ENCODE data around the gene ATR. TPM values are rescaled to one million over a fixed set of nuclear protein-coding genes. Genes with fewer than 3 reads are reported as not detected.

The ATR gene
- total RNA-seq, 4 donors from 2014 or later = 9.5 to 16.6 (median 13.3) TPM

GRCh38 chr3:142436951-142437585 lies 141.5 kb downstream of the ATR start:
- no peak overlapping the region for H3K4me3 ChIP-seq
- no peaks in the 10 kb centered on the region for H3K9me3 ChIP-seq
- no peak for TF ChIP-seq POLR2AphosphoS5 (IDR thresholded peaks at IDR 0.05)
- no peak for TF ChIP-seq EP300 (IDR thresholded peaks at IDR 0.05)
- no peak for TF ChIP-seq CTCF (IDR thresholded peaks at IDR 0.05)
- TF ChIP-seq POLR2A (IDR thresholded peaks at IDR 0.05; ENCODE audit: low read depth) = no peak
- DNase-seq (ENCODE audit: extremely low spot score) = no peak
- H3K27ac ChIP-seq (replicated peaks in 1 of 4) = no peak overlapping the region
- H3K4me1 ChIP-seq = peaks cover 0 to 20% (median 4%) of the 10 kb centered on the region in 4 donors
- no peaks in the 10 kb centered on the region for H3K27me3 ChIP-seq
- H3K36me3 ChIP-seq = peaks cover 0 to 16% (median 10%) of the 10 kb centered on the region in 4 donors
- intact Hi-C loops (cut with DNase I) = no loop called here

- DNase-seq (ENCODE audit: extremely low spot score) = no peak
- 73% methylated on average over 4 of the region's 4 CpGs for WGBS
- H3K36me3 ChIP-seq = peaks cover 0 to 37% (median 30%) of the 10 kb centered on the region in 4 donors
- no peaks in the 10 kb centered on the region for H3K27me3 ChIP-seq
- H3K9me3 ChIP-seq = no peaks in the 10 kb centered on the region
- H3K4me3 ChIP-seq = no peak overlapping the region
- TF ChIP-seq POLR2AphosphoS5 (IDR thresholded peaks at IDR 0.05) (no peak), EP300 (IDR thresholded peaks at IDR 0.05) (no peak), CTCF (IDR thresholded peaks at IDR 0.05) (no peak), POLR2A (IDR thresholded peaks at IDR 0.05; ENCODE audit: low read depth) (no peak)
- intact Hi-C loops (cut with DNase I) = no loop called here
- no peak overlapping the region for H3K27ac ChIP-seq (replicated peaks in 1 of 4)
- H3K4me1 ChIP-seq = peaks cover 0 to 20% (median 0%) of the 10 kb centered on the region in 4 donors
Measured at GRCh38 chr3:142434503-142434902, 144.0 kb downstream of the ATR start.

GRCh38 chr3:142433110-142433509 lies 145.4 kb downstream of the ATR start:
- Histone ChIP-seq H3K27me3 (no peaks in the 10 kb centered on the region), H3K36me3 (peaks cover under 1 to 51% (median 36%) of the 10 kb centered on the region in 4 donors), H3K9me3 (no peaks in the 10 kb centered on the region), H3K27ac (replicated peaks in 1 of 4) (no peak overlapping the region), H3K4me3 (no peak overlapping the region), H3K4me1 (peaks cover 0 to 20% (median 0%) of the 10 kb centered on the region in 4 donors)
- no peak for DNase-seq (ENCODE audit: extremely low spot score)
- TF ChIP-seq POLR2A (IDR thresholded peaks at IDR 0.05; ENCODE audit: low read depth) = no peak
- TF ChIP-seq EP300 (IDR thresholded peaks at IDR 0.05) = no peak
- no peak for TF ChIP-seq POLR2AphosphoS5 (IDR thresholded peaks at IDR 0.05)
- no peak for TF ChIP-seq CTCF (IDR thresholded peaks at IDR 0.05)
- 80% methylated on average over 2 of the region's 2 CpGs for WGBS
- intact Hi-C loops (cut with DNase I) = no loop called here

GRCh38 chr3:142429582-142429981 lies 149.0 kb downstream of the ATR start:
- peaks cover 4 to 61% (median 35%) of the 10 kb centered on the region in 4 donors for H3K36me3 ChIP-seq
- H3K9me3 ChIP-seq = no peaks in the 10 kb centered on the region
- H3K4me1 ChIP-seq = peaks cover 0 to 14% (median 0%) of the 10 kb centered on the region in 4 donors
- no peak overlapping the region for H3K4me3 ChIP-seq
- TF ChIP-seq POLR2A (IDR thresholded peaks at IDR 0.05; ENCODE audit: low read depth) (no peak), EP300 (IDR thresholded peaks at IDR 0.05) (no peak), CTCF (IDR thresholded peaks at IDR 0.05) (no peak)
- no peak overlapping the region for H3K27ac ChIP-seq (replicated peaks in 1 of 4)
- H3K27me3 ChIP-seq = no peaks in the 10 kb centered on the region
- intact Hi-C loops (cut with DNase I) = no loop called here
- no peak for DNase-seq (ENCODE audit: extremely low spot score)

- H3K27me3 ChIP-seq = no peaks in the 10 kb centered on the region
- no peak overlapping the region for H3K4me3 ChIP-seq
- intact Hi-C loops (cut with DNase I) = no loop called here
- DNase-seq (ENCODE audit: extremely low spot score) = no peak
- H3K4me1 ChIP-seq = no peaks in the 10 kb centered on the region
- WGBS = 93% methylated on average over 1 of the region's 1 CpG
- peaks cover 14 to 82% (median 40%) of the 10 kb centered on the region in 4 donors for H3K36me3 ChIP-seq
- H3K27ac ChIP-seq (replicated peaks in 1 of 4) = no peak overlapping the region
- H3K9me3 ChIP-seq = no peaks in the 10 kb centered on the region
- no peak for TF ChIP-seq CTCF (IDR thresholded peaks at IDR 0.05)
- no peak for TF ChIP-seq POLR2A (IDR thresholded peaks at IDR 0.05; ENCODE audit: low read depth)
- no peak for TF ChIP-seq POLR2AphosphoS5 (IDR thresholded peaks at IDR 0.05)
- no peak for TF ChIP-seq EP300 (IDR thresholded peaks at IDR 0.05)
Measured at GRCh38 chr3:142424754-142425153, 153.8 kb downstream of the ATR start.

All from esophagus muscularis mucosa (tissue), 4 donors.